Astrocyte of the cerebellum (primary cell): ENCODE measurements around the gene STAT6.

Source experiments
- DNase-seq: peaks from one replicate; pipeline ENCODE4 v3.0.0-alpha.2; 2011; ENCODE audit warnings: low read depth
- H3K4me3 ChIP-seq: 2 replicates; pipeline ENCODE4 v1.5.1; 2011; ENCODE audit warnings: mild to moderate bottlenecking, low read depth, low read length, moderate library complexity
- CTCF ChIP-seq: IDR thresholded peaks from 2 replicates; pipeline ENCODE4 v1.5.1; 2012; ENCODE audit warnings: low read length, low read depth, moderate library complexity, mild to moderate bottlenecking; ENCODE audit errors: missing control alignments
- in situ Hi-C: cut with HindIII; loops from 2 replicates; pipeline ENCODE4 v1.10.0; 2017; ENCODE audit warnings: low sequenced_read_pairs

The STAT6 gene

GRCh38 chr12:57101892-57102695, 9.1 kb downstream of the STAT6 start:
- H3K4me3 ChIP-seq: no peak overlapping the region
- DNase-seq: no peak
- in situ Hi-C loops: no loop called here
- TF ChIP-seq CTCF: no peak

GRCh38 chr12:57099766-57100165, 11.4 kb downstream of the STAT6 start:
- DNase-seq: no peak
- no peak overlapping the region for H3K4me3 ChIP-seq
- in situ Hi-C loops: no loop called here
- TF ChIP-seq CTCF: no peak

GRCh38 chr12:57099047-57099714, 12.0 kb downstream of the STAT6 start:
- H3K4me3 ChIP-seq: no peak overlapping the region
- in situ Hi-C loops: no loop called here
- TF ChIP-seq CTCF: no peak
- no peak for DNase-seq

- no peak for TF ChIP-seq CTCF
- DNase-seq: no peak
- in situ Hi-C loops: no loop called here
- H3K4me3 ChIP-seq: no peak overlapping the region
These were observed 12.6 kb downstream of the STAT6 start for GRCh38 chr12:57098546-57098945.

- DNase-seq: no peak
- TF ChIP-seq CTCF: no peak
- in situ Hi-C loops: no loop called here
- no peak overlapping the region for H3K4me3 ChIP-seq
These were observed 13.7 kb downstream of the STAT6 start for GRCh38 chr12:57097554-57097835.

GRCh38 chr12:57096748-57097553, 14.2 kb downstream of the STAT6 start:
- in situ Hi-C loops: no loop called here
- no peak overlapping the region for H3K4me3 ChIP-seq
- TF ChIP-seq CTCF: no peak
- DNase-seq: no peak
